ENCODE measurements around the gene GPR142. TPM values are rescaled to one million over a fixed set of nuclear protein-coding genes. Genes with fewer than 3 reads are reported as not detected.

Gene GPR142
- total and polyA plus RNA-seq, 2 of the 8 experiments (the other 6 are each of a cell fraction or from before 2014, with no cell fraction given): 0.05 TPM; not detected in 1

GRCh38 chr17:74362810-74363498, 4.4 kb upstream of the GPR142 start (continued):
- TF ChIP-seq, protein P1, sequence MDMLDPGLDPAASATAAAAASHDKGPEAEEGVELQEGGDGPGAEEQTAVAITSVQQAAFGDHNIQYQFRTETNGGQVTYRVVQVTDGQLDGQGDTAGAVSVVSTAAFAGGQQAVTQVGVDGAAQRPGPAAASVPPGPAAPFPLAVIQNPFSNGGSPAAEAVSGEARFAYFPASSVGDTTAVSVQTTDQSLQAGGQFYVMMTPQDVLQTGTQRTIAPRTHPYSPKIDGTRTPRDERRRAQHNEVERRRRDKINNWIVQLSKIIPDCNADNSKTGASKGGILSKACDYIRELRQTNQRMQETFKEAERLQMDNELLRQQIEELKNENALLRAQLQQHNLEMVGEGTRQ (IDR thresholded peaks at IDR 0.05; ENCODE audit: low read length): no peak
- no peak for TF ChIP-seq BCL11A (IDR thresholded peaks at IDR 0.05; ENCODE audit: low read depth in 2 of 2, low read length in 2 of 2)
- TF ChIP-seq NRF1 (IDR thresholded peaks at IDR 0.05; ENCODE audit: low read depth, low read length): no peak
- no peak for TF ChIP-seq SP1 (IDR thresholded peaks at IDR 0.05; ENCODE audit: low read depth, low read length)
- TF ChIP-seq POLR2A (IDR thresholded peaks at IDR 0.05; ENCODE audit: control extremely low read depth in 1 of 2, low read depth in 2 of 2, low read length in 2 of 2): no peak
- TF ChIP-seq GABPA (IDR thresholded peaks at IDR 0.05; ENCODE audit: borderline replicate concordance, insufficient read depth, low read length): no peak
- TF ChIP-seq CHD2 (IDR thresholded peaks at IDR 0.05; ENCODE audit: low read length): no peak
- no peak for TF ChIP-seq SRF (IDR thresholded peaks at IDR 0.05; ENCODE audit: low read depth, low read length)
- no peak for TF ChIP-seq TCF12 (IDR thresholded peaks at IDR 0.05; ENCODE audit: low read depth, low read length)
- no peak for TF ChIP-seq MAX (IDR thresholded peaks at IDR 0.05)

Measured in H1 (cell line).